Epidermal melanocyte (primary cell): ENCODE data around the gene TCHHL1.

Source experiments
- DNase-seq: peaks from one replicate; pipeline ENCODE4 v3.0.0; 2011; ENCODE audit warnings: low spot score; ENCODE audit not compliant: insufficient read length

Gene TCHHL1

GRCh38 chr1:152039461-152039860, 49.4 kb downstream of the TCHHL1 start:
- DNase-seq = no peak

GRCh38 chr1:152038871-152039270, 50.0 kb downstream of the TCHHL1 start:
- no peak for DNase-seq

- peak; percentile 49 for DNase-seq
Observed at GRCh38 chr1:152036267-152037216, 52.3 kb downstream of the TCHHL1 start, which contains the start of gene S100A11. Gene S100A11, minus strand, starts transcription at chr1:152037004. Its CDS starts 89 bp downstream, at chr1:152036915.

GRCh38 chr1:152035539-152036266, 53.2 kb downstream of the TCHHL1 start:
- DNase-seq = no peak

- DNase-seq = peak; percentile 54
Observed at GRCh38 chr1:152034654-152035538, 54.0 kb downstream of the TCHHL1 start.

GRCh38 chr1:152034324-152034653, 54.6 kb downstream of the TCHHL1 start:
- no peak for DNase-seq
